PFSK-1 (cell line): ENCODE data around the gene COMP.

Experiments
- FOXP2 ChIP-seq: optimal IDR thresholded peaks from 2 replicates; pipeline ENCODE3; 2011; ENCODE audit warnings: borderline replicate concordance, control low read depth, inconsistent platforms; ENCODE audit not compliant: insufficient read depth; ENCODE audit errors: extremely low read length, extremely low read depth
- POLR2AphosphoS5 ChIP-seq: IDR thresholded peaks from 2 replicates; pipeline ENCODE4 v1.6.1; 2012; ENCODE audit warnings: low read depth, mild to moderate bottlenecking, control low read depth, low read length, moderate library complexity
- SIN3A ChIP-seq: IDR thresholded peaks from 2 replicates; pipeline ENCODE4 v1.6.1; 2012; ENCODE audit warnings: mild to moderate bottlenecking, low read length, moderate library complexity, borderline replicate concordance; ENCODE audit not compliant: insufficient read depth
- TAF1 ChIP-seq: IDR thresholded peaks from 2 replicates; pipeline ENCODE4 v1.6.1; 2012; ENCODE audit warnings: low read length, control low read depth, borderline replicate concordance; ENCODE audit not compliant: insufficient read depth
- TF ChIP-seq, protein P1 (sequence below), 2 experiments: IDR thresholded peaks; 2 replicates each; pipeline versions ENCODE4 v1.6.1 to v1.8.0; 2011 to 2012; ENCODE audit warnings: low read depth in 2 of 2, low read length in 2 of 2, control low read depth in 1 of 2, inconsistent platforms in 1 of 2, mild to moderate bottlenecking in 1 of 2, moderate library complexity in 1 of 2; ENCODE audit not compliant: insufficient read depth in 1 of 2

Gene COMP

DNA sequence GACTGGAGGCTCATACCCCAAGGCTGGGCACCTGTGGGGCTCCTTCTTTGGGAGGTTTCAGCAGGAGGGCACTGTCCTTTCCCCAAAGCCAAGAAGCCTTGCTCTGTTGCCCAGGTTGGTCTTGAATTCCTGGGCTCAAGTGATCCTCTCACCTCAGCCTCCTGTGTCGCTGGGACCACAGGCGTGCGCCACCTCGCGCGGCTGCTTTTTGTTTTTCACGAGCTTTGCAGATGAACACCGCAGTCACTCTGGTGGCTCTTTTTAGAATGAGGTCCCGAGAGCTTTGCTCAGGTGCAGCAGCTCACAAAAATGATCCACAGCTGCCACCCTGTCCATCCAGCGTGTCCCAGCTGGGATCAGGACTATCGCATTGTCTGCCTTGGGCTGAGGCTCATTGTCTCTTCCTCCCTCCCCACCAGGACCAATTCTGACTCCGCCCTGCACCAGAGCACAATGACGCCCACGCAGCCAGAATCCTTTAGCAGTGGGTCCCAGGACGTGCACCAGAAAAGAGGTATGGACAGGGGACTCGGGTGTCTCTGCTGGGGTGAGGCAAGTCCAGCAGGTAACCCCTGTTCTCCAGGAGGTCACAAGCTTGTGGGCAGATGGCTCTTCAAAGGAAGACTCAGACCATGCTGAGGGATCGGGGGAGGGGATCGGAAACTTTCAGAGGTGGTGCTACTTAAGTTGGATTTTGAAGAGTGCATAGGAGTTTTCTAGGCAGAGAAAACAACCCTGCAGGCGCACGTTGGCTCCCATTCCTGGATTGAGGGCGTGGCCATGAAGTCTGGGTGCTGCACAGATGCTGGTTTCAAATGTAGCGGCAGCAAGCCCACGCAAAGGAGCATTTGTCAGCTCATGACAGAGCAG is 41.5 kb downstream of the COMP start:
- TF ChIP-seq FOXP2 (no peak), SIN3A (no peak), TAF1 (no peak), POLR2AphosphoS5 (no peak)
- TF ChIP-seq, protein P1, sequence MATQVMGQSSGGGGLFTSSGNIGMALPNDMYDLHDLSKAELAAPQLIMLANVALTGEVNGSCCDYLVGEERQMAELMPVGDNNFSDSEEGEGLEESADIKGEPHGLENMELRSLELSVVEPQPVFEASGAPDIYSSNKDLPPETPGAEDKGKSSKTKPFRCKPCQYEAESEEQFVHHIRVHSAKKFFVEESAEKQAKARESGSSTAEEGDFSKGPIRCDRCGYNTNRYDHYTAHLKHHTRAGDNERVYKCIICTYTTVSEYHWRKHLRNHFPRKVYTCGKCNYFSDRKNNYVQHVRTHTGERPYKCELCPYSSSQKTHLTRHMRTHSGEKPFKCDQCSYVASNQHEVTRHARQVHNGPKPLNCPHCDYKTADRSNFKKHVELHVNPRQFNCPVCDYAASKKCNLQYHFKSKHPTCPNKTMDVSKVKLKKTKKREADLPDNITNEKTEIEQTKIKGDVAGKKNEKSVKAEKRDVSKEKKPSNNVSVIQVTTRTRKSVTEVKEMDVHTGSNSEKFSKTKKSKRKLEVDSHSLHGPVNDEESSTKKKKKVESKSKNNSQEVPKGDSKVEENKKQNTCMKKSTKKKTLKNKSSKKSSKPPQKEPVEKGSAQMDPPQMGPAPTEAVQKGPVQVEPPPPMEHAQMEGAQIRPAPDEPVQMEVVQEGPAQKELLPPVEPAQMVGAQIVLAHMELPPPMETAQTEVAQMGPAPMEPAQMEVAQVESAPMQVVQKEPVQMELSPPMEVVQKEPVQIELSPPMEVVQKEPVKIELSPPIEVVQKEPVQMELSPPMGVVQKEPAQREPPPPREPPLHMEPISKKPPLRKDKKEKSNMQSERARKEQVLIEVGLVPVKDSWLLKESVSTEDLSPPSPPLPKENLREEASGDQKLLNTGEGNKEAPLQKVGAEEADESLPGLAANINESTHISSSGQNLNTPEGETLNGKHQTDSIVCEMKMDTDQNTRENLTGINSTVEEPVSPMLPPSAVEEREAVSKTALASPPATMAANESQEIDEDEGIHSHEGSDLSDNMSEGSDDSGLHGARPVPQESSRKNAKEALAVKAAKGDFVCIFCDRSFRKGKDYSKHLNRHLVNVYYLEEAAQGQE (IDR thresholded peaks at IDR 0.05; ENCODE audit: insufficient read depth in 1 of 2, low read depth in 2 of 2, low read length in 2 of 2) = no peak

DNA sequence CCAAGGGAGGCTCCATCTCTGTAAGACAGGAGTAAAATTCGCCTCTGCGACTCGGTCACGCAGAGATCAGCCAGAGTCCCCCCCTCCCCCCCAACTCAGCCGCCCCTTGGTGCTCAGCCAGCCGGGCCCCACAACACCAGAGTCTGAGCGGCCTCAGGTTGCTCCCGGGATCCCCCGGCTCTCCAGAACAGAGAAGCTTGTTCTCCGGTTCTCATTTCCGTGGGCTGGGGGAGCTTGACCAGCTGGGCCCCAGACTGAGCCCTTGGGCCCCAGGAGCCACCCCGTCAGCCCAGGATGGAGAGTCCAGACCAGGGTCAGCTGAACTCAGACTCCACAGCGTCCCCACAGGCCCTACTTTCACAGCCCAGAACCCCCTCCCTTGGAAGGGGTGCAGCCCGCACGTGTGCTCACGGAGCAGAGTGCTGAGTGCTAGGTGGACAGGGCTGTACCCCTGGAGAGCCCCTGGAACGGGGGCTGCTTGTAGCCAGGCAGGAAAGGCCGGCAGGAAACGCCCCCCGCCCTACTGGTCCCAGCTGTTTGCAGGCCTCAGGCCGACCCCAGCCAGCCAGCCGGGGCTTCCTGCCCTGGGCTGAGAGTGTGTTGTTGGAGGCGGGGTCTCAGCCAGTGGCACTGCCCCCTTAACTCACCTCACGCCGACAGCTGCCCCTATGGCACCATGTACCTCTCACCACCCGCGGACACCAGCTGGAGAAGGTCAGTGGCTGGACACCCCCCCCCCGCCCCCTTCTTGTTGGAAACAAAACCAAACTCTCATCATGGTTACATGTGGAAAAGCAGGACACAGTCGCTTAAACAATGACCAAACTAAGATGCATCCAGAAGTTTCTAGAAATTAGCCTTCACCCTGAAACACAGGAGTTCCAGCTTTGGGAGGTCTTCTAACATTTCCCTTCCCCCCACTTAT is 44.4 kb downstream of the COMP start:
- no peak for TF ChIP-seq TAF1
- TF ChIP-seq, protein P1 (IDR thresholded peaks at IDR 0.05; ENCODE audit: insufficient read depth in 1 of 2, low read depth in 2 of 2, low read length in 2 of 2) = no peak
- TF ChIP-seq FOXP2 = no peak
- TF ChIP-seq POLR2AphosphoS5 = no peak
- TF ChIP-seq SIN3A = no peak

DNA sequence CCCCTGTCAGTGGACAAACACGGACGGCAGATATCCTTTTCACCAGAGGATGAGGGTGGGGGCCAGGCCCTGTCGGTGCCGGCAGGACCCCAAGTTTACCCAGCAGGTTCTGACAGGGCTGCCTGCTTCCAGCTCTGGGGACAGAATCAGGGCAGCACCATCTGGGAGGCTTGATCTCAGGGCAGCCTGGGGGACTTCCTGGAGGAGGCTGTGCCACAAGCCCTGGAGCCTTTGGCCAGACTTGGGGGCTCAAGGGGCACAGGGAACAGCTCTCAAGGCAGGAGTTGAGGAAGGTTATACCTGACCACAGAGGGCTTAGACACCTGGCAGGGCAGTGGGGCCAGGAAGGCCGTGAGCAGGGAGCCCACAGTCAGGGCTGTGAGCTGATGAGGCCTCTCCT is 45.2 kb downstream of the COMP start:
- no peak for TF ChIP-seq SIN3A
- TF ChIP-seq TAF1 = no peak
- TF ChIP-seq FOXP2 = no peak
- TF ChIP-seq, protein P1 (IDR thresholded peaks at IDR 0.05; ENCODE audit: insufficient read depth in 1 of 2, low read depth in 2 of 2, low read length in 2 of 2) = no peak
- no peak for TF ChIP-seq POLR2AphosphoS5

DNA sequence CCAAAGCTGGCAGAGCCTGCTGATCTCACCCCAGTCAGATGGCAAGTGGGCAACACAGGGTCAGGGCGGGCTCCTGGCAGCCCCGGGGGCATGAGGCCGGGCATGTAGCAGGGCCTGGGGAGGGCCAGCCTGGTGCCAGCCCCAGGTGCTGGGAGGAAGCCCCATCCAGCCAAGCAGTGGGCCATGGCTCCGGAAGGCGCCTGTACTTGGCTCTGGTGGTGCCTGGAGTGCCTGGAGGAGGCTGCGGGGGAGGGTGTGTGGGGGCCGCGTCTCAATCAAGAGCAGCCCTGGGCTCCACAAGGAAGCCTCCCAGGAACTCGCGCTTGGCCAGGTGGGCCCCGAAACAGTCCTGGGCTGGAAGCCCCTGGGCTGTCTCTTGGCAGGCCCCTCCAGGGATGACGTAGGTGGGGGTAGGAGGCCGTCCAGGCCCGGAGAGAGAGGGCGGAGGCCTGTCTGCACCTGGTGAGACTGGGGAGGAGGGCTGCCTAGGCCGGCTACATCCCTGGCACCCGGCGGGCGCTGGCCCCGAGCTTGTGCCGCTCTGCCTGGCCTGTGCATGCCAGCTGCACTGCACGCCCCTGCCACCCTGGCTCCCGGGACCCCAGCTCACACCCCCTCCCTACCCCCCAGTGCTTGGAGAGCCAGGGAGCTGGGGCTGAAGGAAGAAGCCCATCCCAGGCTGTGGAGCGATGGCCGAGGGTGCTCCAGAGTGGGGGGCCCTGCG is 45.9 kb downstream of the COMP start:
- TF ChIP-seq POLR2AphosphoS5 (no peak), TAF1 (no peak), SIN3A (no peak), FOXP2 (no peak)
- TF ChIP-seq, protein P1 (IDR thresholded peaks at IDR 0.05; ENCODE audit: insufficient read depth in 1 of 2, low read depth in 2 of 2, low read length in 2 of 2) = no peak
